ENCODE measurements around the gene MAD1L1.

Gene MAD1L1

DNA sequence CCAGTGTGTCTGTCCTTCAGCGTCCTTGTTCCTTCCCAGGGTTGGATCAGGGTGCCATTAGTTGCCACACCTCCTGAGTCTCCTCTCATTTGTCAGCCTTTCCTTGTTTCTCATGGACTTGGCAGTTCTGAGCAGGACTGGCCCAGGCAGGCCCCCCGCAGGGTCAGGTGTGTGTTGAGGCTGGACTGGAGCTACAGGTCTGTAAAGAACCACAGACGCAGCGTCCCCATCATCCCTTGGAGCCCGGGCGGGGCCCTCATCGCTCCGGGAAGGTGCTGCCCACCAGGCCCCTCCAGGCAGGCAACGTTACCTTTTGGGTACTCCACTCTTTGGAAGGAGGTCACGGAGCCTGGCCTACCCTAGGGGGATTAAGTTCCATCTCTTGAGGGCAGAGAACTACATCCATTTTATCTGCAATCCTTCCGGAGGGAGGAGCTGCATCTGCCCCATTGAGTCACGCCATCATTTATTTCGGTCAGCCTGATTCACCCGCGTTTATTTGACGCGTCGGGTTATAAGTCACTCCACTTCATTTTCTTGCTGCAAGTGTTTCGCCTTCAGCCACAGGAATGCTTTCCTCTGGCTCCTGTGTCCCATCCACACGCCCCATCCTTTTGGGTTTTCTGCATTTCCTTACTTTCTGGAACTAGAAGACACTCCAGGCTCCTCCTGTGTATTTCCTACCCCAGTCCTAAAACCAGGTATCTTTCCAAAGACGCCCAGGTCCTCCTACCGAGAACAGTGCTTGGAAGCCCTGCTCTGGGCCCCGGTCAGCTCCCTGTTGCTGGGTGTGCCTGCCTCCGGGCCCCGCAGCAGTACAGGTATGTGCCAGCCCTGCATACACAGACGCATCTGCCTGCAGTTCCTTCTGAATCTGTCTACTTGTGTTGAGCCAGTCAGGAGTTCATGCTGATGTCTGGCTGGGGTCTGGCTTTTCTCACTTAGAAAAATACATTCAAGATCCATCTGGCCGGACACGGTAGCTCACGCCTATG lies 141.9 kb downstream of the MAD1L1 start:
- no peak for DNase-seq (ENCODE audit: low read depth, low spot score)

DNA sequence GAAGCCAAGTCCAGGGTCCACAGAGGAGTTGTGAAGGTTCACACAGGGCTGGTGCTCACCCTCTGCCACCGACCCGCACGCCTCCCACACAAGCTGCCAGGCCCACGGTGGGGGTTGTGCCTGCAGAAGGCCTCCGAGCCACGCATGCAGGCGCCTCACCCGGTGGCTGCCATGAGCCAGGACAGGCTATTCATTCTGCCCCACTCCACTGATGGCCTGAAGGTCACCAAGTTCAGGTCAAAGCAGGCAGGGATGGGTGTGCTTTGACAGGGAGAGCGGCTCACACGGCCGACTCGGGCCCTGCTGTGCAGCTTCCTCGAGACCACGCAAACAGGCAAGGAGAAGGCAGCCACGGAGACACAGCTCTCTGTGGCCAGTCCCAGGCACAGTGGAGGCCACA lies 143.9 kb downstream of the MAD1L1 start:
- DNase-seq (ENCODE audit: low read depth, low spot score): no peak

DNA sequence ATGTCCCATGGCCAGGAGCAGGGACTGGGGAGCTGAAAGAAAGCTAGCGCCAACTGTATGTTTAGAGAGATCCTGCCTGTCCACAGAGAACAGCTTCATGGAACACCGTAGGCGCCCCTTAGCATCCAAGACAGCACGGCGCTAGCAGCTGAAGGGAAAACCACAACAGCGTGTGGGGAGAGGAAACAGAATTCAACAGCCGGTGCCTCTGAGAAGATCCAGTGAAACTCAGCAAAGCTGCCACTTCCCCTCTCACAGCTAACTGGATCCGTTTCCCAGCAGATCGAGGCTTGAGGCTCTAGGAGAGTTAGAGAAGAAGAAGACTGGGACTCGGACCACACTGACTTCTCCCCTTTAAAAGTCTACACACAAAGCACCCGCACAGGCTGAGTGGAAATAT lies 145.0 kb downstream of the MAD1L1 start:
- DNase-seq (ENCODE audit: low read depth, low spot score): no peak

DNA sequence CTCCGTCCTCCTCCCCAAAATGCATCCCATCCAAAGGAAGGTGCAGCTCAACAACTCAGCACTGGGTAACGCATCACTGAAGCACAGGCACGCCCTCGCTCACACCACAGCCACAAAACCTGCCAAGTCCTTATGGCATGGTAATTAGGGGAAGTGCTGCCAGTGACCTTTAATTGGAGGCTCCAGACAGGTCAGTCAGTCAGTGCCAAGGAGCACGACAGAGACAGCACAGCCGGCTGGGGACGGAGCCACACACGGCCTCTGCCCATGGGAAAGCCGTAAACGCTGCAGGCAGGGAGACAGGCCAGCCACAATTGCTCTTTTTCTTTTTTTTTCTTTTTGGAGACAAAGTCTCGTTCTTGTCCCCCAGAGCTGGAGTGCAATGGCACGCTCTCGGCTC lies 146.5 kb downstream of the MAD1L1 start:
- no peak for DNase-seq (ENCODE audit: low read depth, low spot score)

DNA sequence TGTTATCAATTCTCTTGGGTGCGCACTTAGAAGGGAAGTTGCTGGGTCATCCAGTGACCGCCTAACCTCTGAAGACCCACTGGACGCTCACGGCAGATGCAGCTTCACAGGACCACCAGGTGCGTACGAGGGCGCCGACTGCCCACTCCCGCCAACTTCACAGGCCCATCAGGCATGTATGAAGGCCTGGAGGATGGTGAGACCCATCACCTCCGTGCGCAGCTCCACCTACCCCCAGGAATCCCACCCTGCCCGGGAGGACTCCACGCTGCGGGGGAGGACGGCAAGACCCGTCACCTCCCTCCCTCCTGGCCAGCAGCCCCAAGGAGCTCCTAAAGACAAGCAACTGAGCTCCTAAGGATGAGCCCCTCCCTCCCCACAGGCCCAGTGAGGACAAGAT lies 146.9 kb downstream of the MAD1L1 start:
- DNase-seq (ENCODE audit: low read depth, low spot score): no peak

DNA sequence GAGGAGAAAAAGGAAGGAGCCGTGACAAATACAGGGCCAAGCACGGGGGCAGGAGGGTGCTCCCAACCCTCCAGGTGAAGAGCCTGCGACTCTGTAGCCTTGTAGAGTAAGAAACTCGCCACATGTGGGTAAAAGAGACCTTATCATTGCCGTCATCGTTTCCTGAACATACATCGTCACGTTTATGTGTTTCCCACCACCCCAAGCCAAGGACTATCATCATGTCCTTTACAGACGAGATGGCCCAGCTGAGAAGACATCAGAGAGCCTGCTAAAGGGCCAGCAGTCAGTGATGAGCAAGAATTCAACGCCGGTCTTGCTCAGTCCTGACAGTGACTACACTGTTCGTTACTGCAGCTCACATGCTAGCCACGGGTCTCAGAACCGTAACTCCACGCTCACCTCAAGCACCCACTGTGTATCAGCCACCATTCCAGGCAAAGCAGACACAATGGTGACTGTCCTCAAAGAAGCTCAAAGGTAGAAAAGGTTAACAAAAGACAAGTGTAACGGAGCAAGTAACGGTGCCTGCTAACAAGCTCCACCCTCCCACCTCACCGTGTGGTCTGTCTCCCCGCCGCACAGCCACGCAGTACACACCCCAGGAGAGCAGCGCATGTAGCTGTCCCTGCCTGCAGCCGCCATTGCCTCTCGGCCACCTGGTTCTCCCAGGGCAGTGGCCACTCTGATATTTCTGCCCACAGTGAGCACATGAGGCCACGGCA lies 147.8 kb downstream of the MAD1L1 start:
- no peak for DNase-seq (ENCODE audit: low read depth, low spot score)

DNA sequence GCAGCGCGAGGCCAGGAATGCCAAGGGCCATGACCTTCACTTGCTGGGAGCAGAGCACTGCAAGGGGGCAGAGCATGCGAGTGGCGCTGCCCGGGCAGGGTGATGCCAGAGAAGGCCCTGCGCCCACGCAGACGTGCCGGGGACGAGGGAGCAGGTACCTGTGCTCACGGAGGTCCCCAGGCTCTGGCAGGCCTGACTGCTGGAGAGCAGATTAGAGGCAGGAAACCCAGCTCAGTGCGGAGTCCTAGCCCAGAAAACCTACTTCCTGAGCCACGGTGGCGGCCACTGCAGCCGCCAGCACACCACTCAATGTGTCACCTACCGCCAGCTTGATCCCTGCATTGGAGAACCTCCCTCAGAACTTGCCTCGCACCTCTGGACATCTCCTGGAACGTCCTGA lies 148.4 kb downstream of the MAD1L1 start:
- no peak for DNase-seq (ENCODE audit: low read depth, low spot score)

DNA sequence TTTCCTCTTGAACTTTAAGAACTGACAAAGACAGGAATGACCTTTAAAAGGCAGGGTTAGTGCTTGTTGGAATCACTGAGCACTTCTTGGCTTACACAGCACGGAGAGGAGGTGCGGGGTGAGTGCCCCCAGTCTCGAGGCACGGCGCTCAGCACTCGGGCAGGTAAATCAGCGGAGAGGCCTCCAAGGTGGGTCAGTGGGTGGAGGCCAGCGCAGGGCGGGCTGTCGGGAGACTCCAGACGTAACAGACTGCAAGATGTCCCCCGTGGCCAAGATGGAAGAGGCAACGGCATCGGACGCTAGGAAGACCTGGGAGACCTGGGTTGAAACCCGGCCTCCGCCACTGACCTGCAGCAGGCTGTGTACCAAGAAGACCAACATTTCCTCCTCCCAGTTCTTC lies 149.4 kb downstream of the MAD1L1 start:
- no peak for DNase-seq (ENCODE audit: low read depth, low spot score)

DNA sequence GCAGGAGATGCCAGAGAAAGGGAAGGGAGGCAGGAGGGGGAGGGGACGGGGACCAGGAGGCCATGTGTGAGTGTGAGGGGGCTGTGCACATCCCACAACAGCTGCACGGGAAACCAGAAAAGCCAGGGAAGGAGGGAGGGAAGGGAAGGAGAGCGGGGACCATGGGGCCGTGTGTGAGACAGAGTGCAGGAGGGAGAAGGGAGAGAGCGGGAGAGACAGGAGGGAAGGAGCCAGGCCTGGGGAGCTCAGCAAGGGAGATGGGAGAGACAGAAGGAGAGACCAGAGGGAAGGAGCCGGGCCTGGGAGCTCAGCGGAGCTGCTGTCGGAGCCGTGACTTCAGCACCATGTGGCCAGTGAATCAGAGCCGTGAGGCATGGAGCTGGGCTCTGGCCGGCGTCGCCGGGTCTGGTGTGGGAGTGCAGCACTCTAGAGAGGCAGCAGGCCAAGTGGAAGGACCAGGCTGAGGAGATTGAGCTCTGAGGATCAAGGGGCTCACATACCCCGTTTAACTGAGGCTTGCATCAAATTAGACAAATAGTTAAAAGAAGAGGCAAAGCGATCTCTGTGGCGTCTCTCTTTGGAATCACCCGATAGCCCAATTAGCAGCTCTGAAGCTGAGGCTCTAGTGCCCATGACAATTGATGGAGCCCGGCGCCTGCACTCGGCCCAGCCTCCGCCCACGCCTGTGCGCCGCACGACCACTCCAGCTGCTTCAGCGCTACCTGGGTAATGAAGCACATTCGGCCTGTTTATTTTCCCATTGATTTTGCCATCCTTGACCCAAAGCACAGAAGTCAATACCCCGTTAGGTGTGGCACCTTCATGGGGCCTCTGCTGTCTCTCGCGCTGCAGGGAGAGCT lies 150.4 kb downstream of the MAD1L1 start:
- peak; percentile 93 for DNase-seq (ENCODE audit: low read depth, low spot score)

DNA sequence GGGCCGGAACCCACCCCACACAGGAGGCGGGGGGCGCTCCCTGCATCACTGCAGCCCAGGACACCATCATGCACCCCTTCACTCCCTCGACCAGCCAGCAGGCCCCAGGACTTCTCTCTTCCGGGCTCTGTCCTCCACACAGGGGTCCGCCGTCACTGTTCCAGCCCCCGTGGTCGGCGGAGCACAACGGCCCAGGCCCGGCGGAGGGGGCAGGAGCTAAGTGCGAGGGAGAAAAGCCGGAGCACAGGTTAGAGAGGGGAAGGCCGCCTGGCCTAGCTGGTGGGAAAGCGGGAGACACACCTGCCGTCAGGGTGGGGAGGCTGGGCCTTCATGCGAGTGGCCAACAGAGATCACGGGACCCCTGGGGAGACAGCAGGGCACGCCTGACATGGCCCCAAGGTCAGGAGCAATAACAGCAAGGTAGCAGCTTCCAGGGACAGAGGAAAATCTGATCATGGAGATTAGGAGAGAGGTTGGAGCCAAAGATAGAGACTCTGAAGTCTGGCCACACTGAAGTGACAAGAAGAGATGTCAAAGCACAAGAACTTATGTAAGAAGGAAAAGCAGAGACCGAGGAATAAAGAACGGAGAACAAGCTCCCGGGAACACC lies 151.1 kb downstream of the MAD1L1 start:
- DNase-seq (ENCODE audit: low read depth, low spot score): no peak

DNA sequence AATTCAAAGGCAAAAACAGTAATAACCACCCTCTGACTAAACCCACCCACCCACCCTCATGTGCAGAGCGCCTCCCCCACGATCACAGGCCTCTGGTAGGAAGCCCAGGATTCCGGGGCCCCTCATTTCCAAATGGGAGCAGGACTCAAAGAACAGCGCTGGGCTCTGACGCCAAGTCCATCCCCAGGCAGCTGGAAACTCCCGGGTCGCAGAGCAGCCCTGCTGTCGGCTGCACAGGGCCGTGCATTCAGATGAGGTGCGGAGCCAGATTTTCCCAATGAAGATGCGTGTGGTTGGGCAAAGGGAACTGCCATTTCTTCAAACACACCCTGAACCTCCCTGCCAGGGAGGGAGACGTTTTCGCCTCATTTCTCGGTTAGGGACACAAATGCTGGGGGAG lies 152.3 kb downstream of the MAD1L1 start:
- no peak for DNase-seq (ENCODE audit: low read depth, low spot score)

DNA sequence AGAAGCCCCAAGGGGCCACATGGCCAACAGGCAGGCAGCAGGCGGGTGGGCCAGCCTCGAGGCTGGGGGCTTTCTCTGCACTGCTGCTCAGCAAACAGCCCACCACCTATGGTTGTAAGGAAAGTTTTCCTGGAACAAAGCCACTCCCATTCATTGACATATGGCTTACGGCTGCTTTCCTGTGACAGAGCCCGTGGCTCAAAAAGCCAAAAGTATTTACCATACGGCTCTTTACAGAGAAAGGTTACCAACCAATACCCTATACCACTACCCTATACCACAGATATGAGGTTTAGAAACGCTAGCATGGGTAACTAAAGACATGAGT lies 152.7 kb downstream of the MAD1L1 start:
- no peak for DNase-seq (ENCODE audit: low read depth, low spot score)

DNA sequence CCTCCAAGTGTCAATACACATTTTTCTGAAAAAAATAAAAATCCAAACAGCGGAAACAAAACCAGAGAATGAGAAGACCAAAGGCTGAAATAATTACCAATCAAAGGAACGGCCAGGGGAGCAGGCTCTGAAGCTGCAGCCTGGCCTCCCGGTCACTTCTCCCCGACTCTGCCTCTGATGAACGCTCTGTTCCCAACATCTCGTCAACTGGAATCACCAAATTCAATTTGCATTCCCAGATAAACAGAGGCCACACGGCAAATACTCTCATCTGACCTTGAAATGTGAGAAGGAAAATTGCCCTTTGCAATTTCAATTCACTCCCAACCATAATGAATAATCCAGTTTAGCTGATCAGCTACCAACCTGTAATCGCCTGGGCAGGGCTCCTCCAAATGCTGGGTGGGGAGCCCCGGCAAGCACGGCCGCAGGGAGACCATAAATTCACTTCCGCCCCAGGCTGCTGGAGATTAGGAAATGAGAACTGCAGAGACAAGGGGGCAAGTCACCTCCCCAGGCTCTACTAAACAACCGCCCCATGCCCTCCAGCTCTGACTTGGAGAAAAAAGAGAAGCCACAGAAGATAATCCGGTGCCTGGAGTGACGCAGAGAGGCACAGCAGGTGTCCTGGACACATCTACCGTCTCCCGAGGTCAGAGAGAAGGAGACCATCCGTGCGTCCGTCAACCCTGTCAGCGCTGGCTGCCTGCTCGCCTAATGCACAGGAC lies 153.2 kb downstream of the MAD1L1 start:
- DNase-seq (ENCODE audit: low read depth, low spot score): no peak

DNA sequence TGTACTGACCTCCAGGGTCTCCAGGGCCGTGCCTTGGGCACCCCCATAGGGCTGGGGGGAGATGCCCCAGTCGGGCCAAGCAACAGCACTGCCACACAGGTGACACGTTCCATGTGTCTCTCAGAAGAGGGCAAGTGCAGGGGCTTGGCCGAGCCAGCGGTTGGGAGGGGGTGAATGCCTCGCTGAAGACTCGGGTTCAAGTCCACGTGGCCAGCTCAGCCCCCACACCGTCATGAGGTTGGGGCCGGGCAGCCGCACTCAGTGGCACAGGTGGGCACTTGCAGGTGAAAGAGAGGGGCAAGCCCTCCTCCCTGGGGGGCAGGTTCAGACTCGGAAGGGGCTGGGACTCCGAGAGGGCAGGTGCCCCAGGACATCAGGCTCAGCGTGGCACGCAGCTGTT lies 153.8 kb downstream of the MAD1L1 start:
- no peak for DNase-seq (ENCODE audit: low read depth, low spot score)

DNA sequence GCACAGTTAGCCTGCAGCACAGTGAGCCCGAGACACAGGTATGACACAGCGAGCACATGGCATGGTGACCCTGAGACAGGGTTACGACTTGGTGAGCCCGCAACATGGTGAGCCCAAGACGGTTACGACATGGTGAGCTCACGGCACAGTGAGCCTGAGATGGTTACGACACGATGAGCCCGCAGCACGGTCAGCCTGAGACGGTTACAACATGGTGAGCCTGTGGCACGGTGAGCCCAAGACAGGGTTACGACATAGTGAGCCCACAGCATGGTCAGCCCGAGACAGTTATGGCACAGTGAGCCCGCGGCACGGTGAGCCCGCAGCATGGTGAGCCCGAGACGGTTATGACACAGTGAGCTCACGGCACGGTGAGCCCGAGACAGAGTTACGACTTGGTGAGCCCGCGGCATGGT lies 156.1 kb downstream of the MAD1L1 start:
- no peak for DNase-seq (ENCODE audit: low read depth, low spot score)

DNA sequence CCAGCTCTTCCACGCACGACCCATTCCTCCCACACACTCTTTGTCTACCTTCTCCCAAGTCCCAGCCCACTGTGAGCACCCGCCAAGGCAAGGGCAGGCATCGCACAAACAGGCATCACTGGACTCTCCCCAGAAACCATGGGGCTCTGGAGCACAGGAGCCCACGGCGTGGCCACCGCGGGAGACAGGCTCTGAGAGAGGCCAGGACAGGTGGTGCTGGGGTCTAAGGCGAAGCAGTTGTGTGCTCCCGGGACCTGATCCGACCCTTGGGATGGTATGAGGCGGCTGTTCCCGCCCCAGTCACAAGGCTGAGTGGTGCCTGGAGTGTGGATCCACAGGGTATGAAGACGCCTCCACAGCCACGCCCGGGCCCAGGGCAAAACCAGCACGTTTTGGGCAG lies 156.9 kb downstream of the MAD1L1 start:
- DNase-seq (ENCODE audit: low read depth, low spot score): no peak

DNA sequence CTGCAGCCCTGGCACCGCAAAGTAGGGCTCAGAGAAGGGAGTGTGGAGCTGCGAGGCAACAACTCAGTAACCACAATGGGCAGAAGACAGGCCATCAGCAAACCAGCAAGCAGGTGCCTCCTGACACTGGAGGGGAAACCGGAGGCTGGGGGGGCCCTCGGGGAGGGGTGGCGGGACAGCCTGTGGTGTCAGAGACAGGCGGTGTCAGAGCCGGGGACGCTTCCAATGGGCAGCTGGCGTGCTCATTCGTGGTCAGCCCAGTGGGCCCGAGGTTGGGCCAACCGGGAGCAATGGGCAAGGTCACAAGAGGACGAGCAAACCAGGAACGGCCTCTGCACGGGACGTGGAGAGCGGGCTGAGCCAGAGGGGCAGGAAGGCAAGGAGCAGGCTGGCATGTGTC lies 158.1 kb downstream of the MAD1L1 start:
- no peak for DNase-seq (ENCODE audit: low read depth, low spot score)

DNA sequence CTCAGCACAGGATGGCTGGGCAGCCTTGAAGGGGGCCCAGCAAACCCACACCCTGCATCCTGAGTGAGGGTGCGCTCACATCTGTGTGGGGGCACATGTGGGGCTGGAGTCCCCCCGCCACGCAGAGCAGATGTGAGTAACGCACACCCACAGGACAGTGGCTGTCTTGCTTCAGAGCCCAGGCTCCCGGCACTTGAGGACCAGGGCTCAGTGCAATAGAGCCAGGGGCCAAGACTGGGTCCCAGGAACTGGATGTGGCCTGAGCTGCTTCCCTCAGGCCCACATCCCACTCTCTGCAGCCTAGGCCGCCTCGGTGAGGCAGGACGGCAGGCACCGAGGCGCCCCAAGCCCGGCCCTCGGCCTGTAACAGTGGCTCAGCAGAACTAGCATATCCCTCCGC lies 159.9 kb downstream of the MAD1L1 start:
- no peak for DNase-seq (ENCODE audit: low read depth, low spot score)

DNA sequence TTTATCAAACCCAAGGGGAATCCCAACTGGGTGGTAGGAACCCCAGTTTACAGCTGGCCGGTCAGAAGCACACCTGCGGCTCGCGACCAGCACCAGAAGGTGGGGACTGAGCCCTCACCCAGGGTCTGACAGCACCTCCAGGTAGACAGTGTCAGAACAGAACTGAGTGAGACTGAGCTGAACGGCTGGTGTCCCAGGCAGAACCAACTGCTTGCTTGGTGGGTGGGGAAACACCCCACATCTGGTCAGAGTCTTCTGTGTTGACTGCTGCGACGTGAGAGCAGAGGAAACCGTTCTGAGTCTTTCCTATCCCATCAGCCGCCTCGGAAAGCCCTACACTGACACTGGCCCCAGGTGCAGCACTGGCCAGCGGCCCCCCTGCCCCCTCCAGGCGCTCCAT lies 160.7 kb downstream of the MAD1L1 start:
- no peak for DNase-seq (ENCODE audit: low read depth, low spot score)

DNA sequence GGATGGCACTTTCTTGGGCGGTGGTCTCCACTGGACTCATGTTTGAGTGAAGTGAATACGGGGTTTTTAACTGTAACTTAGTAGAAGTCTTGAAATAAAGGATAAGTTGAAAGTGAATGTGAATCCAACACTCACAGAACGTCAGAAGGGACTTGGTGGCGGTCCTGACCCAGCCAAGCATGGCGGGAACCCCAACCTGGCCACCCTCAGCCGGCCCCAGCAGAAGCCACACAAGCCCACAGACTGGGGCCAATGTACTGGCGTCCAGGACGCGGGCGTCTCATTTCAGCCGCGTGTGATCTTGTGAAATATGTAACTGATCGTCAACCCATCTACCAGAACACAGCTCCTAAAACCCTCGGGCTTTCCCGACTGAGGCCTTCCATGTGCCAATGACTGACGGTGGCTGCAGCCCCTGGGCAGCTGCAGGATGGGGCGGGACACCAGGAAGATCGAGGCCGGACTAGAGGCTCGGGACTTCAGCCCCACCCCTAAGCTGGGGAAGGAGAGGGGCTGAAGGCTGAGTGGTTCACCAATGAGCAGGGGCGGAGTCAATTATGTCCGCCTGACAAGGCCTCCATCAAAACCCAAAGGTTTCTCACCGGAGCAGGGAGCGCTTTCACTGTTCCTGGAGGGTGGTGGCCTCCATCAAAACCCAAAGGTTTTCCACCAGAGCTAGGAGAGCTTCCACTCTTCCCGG lies 161.5 kb downstream of the MAD1L1 start:
- no peak for DNase-seq (ENCODE audit: low read depth, low spot score)

All from astrocyte of the hippocampus (primary cell).